AG08395 (cell line): ENCODE data around the gene OR8I2.
"Not testable (repeated sequence)": the region's sequence is repeated elsewhere in the genome, so short reads cannot be mapped to it uniquely, and the experiment has no call there.

Experiments used
- DNase-seq: peaks from one replicate; pipeline ENCODE4 v3.0.0; 2012; ENCODE audit warnings: mixed read lengths, low spot score

The OR8I2 gene

GRCh38 chr11:56093008-56093407, at the start of gene OR8I2:
Gene OR8I2, plus strand, starts transcription at chr11:56093308. Its CDS starts 0 bp downstream, at chr11:56093308.
- no peak for DNase-seq

- DNase-seq: no peak
These were observed 47.6 kb upstream of the OR8I2 start for GRCh38 chr11:56045538-56045937.

GRCh38 chr11:56048480-56048879, 44.6 kb upstream of the OR8I2 start:
- DNase-seq: no peak

GRCh38 chr11:56049487-56049886, 43.6 kb upstream of the OR8I2 start:
- no peak for DNase-seq

GRCh38 chr11:56056366-56056765, 36.7 kb upstream of the OR8I2 start:
- DNase-seq: not testable (repeated sequence)

GRCh38 chr11:56057661-56058237, 35.4 kb upstream of the OR8I2 start:
- not testable (repeated sequence) for DNase-seq

DNA sequence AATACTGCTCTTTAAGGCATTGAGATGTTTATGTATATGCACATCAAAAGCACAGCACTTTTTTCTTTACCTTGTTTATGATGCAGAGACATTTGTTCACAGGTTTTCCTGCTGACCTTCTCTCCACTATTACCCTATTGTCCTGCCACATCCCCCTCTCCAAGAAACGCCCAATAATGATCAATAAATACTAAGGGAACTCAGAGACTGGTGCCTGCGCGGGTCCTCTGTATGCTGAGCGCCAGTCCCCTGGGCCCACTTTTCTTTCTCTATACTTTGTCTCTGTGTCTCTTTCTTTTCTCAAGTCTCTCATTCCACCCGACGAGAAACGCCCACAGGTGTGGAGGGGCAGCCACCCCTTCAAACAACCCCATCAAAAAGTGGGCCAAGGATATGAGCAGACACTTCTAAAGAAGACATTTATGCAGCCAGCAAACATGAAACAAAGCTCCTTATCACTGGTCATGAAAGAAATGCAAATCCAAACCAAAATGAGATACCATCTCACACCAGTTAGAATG, 34.8 kb upstream of the OR8I2 start:
- not testable (repeated sequence) for DNase-seq

DNA sequence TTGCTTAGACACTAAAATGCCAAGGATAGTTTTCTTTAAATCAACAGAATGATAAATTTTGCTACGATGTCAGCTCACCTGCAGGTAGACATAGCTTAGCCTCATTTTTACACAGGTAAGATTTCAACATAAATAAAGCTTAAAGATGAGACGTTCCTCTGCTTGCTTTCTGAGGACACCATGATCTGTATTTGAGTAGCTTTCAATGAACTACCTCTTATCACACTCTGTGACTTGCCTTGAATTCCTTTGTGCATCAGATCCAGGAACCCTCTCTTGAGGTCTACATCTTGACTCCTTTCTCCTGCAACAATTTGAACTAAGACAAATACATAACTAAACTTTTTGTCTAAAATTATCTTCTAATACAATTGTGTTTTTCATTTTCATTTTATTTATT, 26.1 kb upstream of the OR8I2 start:
- no peak for DNase-seq

GRCh38 chr11:56089697-56090096, 3.4 kb upstream of the OR8I2 start:
- DNase-seq: no peak

DNA sequence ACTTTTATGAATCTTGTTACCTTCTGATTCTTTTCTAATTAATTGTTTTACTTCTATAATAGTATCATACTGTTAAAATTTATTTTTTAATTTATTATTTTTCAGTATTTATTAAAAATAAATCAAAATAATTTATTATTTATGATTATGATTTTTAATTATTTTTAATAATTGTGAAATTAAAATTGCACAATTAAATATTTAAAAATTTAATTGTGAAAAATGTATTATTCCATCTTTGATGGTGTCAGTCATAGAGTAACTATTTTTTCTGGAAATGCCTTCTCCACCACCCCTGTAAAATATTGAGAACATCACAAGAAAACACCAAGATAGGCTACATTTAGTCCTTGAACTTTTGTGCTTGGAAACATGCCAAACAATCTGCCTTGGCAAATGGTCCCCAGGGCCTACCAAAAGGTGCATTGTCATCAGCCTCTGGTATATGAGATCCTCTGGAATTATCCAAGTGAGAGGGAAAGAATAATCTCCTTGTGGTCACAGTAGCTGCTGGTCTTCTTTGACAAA, 10.2 kb downstream of the OR8I2 start, which contains the start of gene OR8H2:
OR8H2 (plus strand) TSS at position 478 of the 528 bp plus-strand sequence. CDS start 1,356 bp downstream, outside the sequence.
- no peak for DNase-seq

DNA sequence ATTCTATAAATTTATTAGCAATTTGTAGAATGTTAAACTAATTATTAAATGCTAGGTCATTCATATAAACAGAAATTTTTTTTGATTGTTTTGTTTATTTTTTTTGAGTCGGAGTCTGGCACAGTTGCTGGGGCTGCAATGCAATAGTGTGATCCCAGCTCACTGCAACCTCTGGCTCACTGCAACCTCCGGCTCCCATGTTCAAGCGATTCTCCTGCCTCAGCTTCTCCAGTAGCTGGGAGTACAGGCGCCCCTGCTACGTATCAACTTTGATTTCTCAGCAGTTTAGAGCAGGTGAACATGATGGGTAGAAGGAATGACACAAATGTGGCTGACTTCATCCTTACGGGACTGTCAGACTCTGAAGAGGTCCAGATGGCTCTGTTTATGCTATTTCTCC, 29.0 kb downstream of the OR8I2 start, which contains the start of gene OR8H3:
OR8H3 (plus strand) TSS at position 301 of the 400 bp plus-strand sequence; CDS start at position 301, 0 bp downstream.
- no peak for DNase-seq

DNA sequence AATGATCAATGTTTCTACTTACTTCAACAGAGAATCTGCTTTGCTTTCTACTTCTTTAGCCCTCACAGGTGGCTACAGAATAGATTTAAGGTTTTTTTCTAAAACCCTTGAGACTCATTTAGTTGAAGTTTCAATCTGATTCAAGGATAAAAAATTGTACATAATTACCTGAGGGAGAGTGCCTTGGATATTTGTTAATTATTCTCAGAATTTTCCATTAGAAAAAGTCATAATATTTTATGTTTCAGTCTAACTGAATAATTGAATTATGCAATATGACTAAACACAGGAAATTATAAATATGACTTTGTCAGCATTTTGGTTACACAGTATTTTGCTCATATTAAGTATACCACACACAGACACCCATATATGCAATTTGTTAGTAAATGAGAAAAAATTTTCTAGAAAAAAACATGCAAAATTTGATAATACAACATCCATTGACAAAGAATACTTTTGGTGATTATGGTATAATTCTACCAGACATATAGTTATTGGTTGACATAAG, 47.1 kb downstream of the OR8I2 start, which contains the start of gene OR8J3:
OR8J3 (minus strand) TSS at position 51 of the 511 bp plus-strand sequence. CDS start 2,483 bp downstream, outside the sequence.
- no peak for DNase-seq

GRCh38 chr11:56143681-56144080, 50.6 kb downstream of the OR8I2 start:
- not testable (repeated sequence) for DNase-seq
